AG04449 (cell line): ENCODE data around the gene NIPA2.

Experiments
- CTCF ChIA-PET: fragments of 350-600 bp; formaldehyde crosslinking; extraction: SDS; loops from one replicate; lab custom pipeline; 2021; ENCODE audit warnings: antibody characterized with exemption; lab: Yijun Ruan, JAX
- POLR2A ChIA-PET: fragments of 400-600, 350-600 bp; formaldehyde crosslinking; extraction: SDS; loops from one replicate; lab custom pipeline; 2020; ENCODE audit warnings: antibody characterized with exemption, inconsistent platforms; lab: Yijun Ruan, JAX
- DNase-seq: peaks from one replicate; pipeline ENCODE4 v3.0.0-alpha.2; 2010; ENCODE audit warnings: low read depth, low spot score
- H3K4me3 ChIP-seq: 2 replicates; pipeline ENCODE4 v1.5.1; 2011; ENCODE audit warnings: low read depth, mild to moderate bottlenecking, control low read depth, low read length
- TF ChIP-seq, protein P1 (sequence below): IDR thresholded peaks from one replicate; pipeline ENCODE4 v1.5.1; 2011; ENCODE audit warnings: mild to moderate bottlenecking, moderate library complexity, low read length, control low read depth, inconsistent platforms; ENCODE audit not compliant: insufficient read depth; ENCODE audit errors: missing control alignments

The NIPA2 gene

DNA sequence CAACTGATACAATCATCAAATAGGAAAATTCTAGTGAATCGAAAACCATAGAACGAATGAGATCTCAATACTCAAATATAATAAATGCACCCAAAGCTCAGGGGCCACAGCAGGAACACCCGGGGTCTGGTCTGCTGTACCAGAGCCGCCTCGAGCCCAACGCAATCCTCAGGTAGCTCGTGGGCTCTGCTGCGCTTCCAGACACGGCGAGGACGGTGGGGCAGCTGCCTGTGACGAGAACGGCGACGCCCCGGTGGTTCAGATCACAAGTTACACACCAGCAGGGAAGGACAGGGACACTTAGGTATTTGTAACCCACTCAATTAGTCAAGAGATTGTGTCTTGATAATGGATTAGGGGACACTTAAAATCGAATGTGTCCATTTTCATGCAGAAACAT, 54.6 kb downstream of the NIPA2 start:
- POLR2A ChIA-PET, result no interaction called here
- CTCF ChIA-PET, result interaction anchor here (0.7 kb wide), 1 partner anchor 33 kb away, joined by 4 read pairs; no protein-coding TSS in a partner anchor
- TF ChIP-seq, protein P1, sequence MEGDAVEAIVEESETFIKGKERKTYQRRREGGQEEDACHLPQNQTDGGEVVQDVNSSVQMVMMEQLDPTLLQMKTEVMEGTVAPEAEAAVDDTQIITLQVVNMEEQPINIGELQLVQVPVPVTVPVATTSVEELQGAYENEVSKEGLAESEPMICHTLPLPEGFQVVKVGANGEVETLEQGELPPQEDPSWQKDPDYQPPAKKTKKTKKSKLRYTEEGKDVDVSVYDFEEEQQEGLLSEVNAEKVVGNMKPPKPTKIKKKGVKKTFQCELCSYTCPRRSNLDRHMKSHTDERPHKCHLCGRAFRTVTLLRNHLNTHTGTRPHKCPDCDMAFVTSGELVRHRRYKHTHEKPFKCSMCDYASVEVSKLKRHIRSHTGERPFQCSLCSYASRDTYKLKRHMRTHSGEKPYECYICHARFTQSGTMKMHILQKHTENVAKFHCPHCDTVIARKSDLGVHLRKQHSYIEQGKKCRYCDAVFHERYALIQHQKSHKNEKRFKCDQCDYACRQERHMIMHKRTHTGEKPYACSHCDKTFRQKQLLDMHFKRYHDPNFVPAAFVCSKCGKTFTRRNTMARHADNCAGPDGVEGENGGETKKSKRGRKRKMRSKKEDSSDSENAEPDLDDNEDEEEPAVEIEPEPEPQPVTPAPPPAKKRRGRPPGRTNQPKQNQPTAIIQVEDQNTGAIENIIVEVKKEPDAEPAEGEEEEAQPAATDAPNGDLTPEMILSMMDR, result no peak
- no peak overlapping the region for H3K4me3 ChIP-seq
- DNase-seq, result no peak

DNA sequence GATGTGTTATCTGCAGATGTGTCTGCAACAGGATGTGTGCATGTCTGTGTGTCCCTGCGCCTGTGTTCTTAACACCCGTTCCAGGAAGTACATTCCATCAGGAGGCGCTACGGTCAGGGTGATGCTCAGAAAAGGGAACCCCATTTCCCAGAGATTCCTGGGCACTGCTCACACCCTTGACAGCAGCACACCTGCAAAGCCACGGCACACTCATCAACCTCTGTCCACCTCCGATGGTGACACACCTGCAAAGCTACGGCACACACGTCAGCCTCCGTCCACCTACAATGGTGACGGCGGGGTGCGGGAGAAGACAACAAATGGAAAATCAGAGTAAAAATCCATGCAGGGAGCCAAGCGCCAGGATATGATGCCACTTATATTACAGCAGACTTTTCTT, 55.4 kb downstream of the NIPA2 start:
- H3K4me3 ChIP-seq, result no peak overlapping the region
- POLR2A ChIA-PET, result no interaction called here
- no peak for DNase-seq
- CTCF ChIA-PET, result no interaction called here
- TF ChIP-seq, protein P1, result no peak

DNA sequence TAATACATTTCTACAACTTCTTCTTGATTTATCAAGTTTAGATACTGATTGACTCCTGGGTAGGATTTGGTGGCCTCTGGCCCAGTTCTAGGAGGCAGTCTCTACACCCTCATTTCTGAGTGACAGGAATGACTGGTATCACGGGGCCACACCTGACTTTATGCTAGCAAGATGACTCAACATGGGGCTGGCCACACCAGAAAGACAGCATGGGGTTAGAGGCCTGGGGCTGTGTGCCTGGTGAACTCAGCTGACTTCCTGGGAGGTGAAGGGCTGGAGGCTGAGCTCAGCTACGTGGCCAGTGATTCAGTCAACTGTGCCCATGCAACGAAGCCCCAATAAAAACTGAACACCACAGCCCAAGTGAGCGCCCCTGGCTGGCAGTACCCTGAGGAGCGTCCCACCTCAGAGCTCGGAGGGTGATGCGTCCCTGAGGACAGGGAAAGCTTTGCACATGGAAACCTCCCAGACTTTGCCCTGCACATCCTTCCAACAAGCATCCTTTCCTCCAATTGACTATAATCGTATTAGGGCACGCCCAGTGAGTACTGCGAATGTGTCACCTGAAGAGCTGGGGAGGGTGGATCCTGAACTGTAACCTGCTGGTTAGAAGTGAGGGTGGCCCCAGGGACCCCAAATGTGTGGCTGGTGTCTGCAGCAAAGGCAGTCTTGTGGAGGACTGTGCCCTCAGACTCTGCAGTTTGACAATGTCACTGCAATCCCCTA, 57.2 kb downstream of the NIPA2 start:
- no peak overlapping the region for H3K4me3 ChIP-seq
- no peak for DNase-seq
- ChIA-PET CTCF (no interaction called here), POLR2A (interaction anchor here (0.7 kb wide), 1 partner anchor 57 kb away, joined by 3 read pairs; the partner anchor contains the start of gene NIPA2)
- TF ChIP-seq, protein P1, result no peak

DNA sequence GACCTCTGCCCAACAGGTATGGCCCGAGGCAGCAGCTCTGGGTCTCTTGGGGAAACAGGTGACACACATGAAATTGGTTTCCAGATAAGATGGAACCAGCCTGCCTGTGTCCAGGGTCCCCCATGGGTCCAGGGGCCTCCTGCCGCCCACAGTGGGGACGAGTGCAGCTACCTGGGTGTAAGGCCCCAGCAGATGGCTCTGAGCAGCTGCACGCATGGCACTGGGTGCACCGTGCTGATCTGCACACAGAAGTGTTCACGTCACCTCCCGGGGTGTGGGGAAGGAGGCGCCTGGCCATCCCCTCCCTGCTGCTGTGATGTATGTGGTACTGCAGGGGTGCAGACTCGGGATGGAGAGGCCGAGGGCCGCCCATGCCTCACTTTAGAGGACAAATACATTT, 63.6 kb downstream of the NIPA2 start:
- no peak for DNase-seq
- ChIA-PET POLR2A (no interaction called here), CTCF (no interaction called here)
- no peak overlapping the region for H3K4me3 ChIP-seq
- TF ChIP-seq, protein P1, result no peak

GRCh38 chr15:22902578-22902977, 64.1 kb downstream of the NIPA2 start:
- ChIA-PET POLR2A (no interaction called here), CTCF (no interaction called here)
- TF ChIP-seq, protein P1, result no peak
- DNase-seq, result no peak
- no peak overlapping the region for H3K4me3 ChIP-seq

DNA sequence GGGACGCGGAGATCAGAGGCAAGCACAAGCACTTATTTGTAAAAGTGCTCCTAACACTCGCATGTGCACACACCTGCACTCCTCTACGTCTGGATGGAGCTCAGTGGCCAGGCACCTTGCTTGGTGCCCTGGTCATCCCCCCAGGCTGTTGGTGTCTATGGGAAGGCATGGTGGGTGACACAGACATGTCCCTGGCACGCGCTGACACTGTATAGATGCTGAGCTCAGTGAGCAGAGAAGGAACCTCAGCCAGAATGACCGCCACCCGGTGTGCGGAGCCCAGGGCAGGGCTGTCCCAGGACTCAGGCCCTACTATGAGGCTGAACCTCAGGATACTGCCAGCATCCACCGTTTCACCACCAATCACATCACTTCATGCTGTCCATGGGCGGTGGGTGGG, 64.5 kb downstream of the NIPA2 start:
- CTCF ChIA-PET, result no interaction called here
- no peak for DNase-seq
- TF ChIP-seq, protein P1, result no peak
- no peak overlapping the region for H3K4me3 ChIP-seq
- POLR2A ChIA-PET, result no interaction called here
